HepG2 (cell line): ENCODE measurements around the gene MZF1. TPM values are rescaled to one million over a fixed set of nuclear protein-coding genes. Genes with fewer than 3 reads are reported as not detected.
A peak's percentile ranks its signal among the peaks of the same experiment; 100 is the strongest.

Experiments
- ARNT2 ChIP-seq: sonication (generic); formaldehyde crosslinking; IDR thresholded peaks from 2 replicates; pipeline ENCODE4 v1.8.0; 2022; ENCODE audit warnings: mild to moderate bottlenecking, low read depth, missing genetic modification reagents, moderate library complexity
- ATM ChIP-seq: fragments of 450-650 bp; IDR thresholded peaks from 2 replicates; pipeline ENCODE4 v1.7.1; 2017; ENCODE audit warnings: mild to moderate bottlenecking, borderline replicate concordance
- MED1 ChIP-seq: sonication (generic); formaldehyde crosslinking; IDR thresholded peaks from 2 replicates; pipeline ENCODE4 v1.4.0; 2020; ENCODE audit warnings: missing genetic modification reagents
- MXD4 ChIP-seq: IDR thresholded peaks from 2 replicates; pipeline ENCODE4 v1.6.1; 2016; ENCODE audit warnings: mild to moderate bottlenecking, missing biosample characterization, missing genetic modification reagents
- RBM39 ChIP-seq: fragments of 200-400 bp; formaldehyde crosslinking; IDR thresholded peaks from one replicate; pipeline ENCODE4 v1.6.1; 2018; ENCODE audit warnings: antibody characterized with exemption, mild to moderate bottlenecking, low read depth, low read length; ENCODE audit not compliant: poor library complexity, severe bottlenecking
- SCMH1 ChIP-seq: sonication (generic); formaldehyde crosslinking; IDR thresholded peaks from 2 replicates; pipeline ENCODE4 v1.9.0; 2021; ENCODE audit warnings: missing genetic modification reagents, mild to moderate bottlenecking, borderline replicate concordance
- SNAPC2 ChIP-seq: sonication (generic); formaldehyde crosslinking; IDR thresholded peaks from 2 replicates; pipeline ENCODE4 v1.8.1; 2022; ENCODE audit warnings: mild to moderate bottlenecking, missing genetic modification reagents
- ZNF879 ChIP-seq: sonication (generic); formaldehyde crosslinking; IDR thresholded peaks from 2 replicates; pipeline ENCODE4 v1.8.1; 2023; ENCODE audit warnings: missing genetic modification reagents
- polyA plus RNA-seq, 8 experiments: library from polyadenylated mRNA; depleted of rRNA in 3 of 8; stranded (reverse) in 7 of 8; unstranded in 1 of 8; fragments of >200 nt; fragmentation: Illumina TruSeq in 4 of 8; extraction: Trizol in 4 of 8; gene quantifications; 2 replicates each; pipeline versions ENCODE4 v1.2.1 to v1.2.3, GENCODE V29; 2011 to 2016; ENCODE audit warnings: low read depth in 4 of 8, missing spikeins in 1 of 8, mixed read lengths in 1 of 8; ENCODE audit not compliant: insufficient read depth in 1 of 8
- total RNA-seq, 5 experiments: library from RNA; depleted of rRNA; stranded (reverse); fragments of >200 nt; fragmentation: Illumina TruSeq; extraction: Trizol; gene quantifications; 2 replicates each; pipeline ENCODE4 v1.2.3, GENCODE V29; 2016; ENCODE audit warnings: low read depth in 1 of 5
- TF ChIP-seq, protein P1 (sequence below): sonication (generic); formaldehyde crosslinking; IDR thresholded peaks from 2 replicates; pipeline ENCODE4 v1.8.0; 2022; ENCODE audit warnings: missing genetic modification reagents, mild to moderate bottlenecking, inconsistent platforms, borderline replicate concordance
- TF ChIP-seq, protein P2 (sequence below): sonication (generic); formaldehyde crosslinking; IDR thresholded peaks from 2 replicates; pipeline ENCODE4 v1.8.1; 2022; ENCODE audit warnings: low read depth, mild to moderate bottlenecking, missing genetic modification reagents
- TF ChIP-seq, protein P3 (sequence below): sonication (generic); formaldehyde crosslinking; IDR thresholded peaks from 2 replicates; pipeline ENCODE4 v1.5.0; 2020; ENCODE audit warnings: mild to moderate bottlenecking, missing genetic modification reagents, borderline replicate concordance
- TF ChIP-seq, protein P4 (sequence below): IDR thresholded peaks from 2 replicates; pipeline ENCODE4 v1.6.1; 2016
- TF ChIP-seq, protein P5 (sequence below): IDR thresholded peaks from 2 replicates; pipeline ENCODE4 v1.6.1; 2016; ENCODE audit warnings: low read depth, missing genetic modification reagents, missing compliant biosample characterization

The MZF1 gene
- total and polyA plus RNA-seq, 2 of the 13 experiments (the other 11 are each of a cell fraction or from before 2014, with no cell fraction given), result 3.1 to 8.1 TPM

DNA sequence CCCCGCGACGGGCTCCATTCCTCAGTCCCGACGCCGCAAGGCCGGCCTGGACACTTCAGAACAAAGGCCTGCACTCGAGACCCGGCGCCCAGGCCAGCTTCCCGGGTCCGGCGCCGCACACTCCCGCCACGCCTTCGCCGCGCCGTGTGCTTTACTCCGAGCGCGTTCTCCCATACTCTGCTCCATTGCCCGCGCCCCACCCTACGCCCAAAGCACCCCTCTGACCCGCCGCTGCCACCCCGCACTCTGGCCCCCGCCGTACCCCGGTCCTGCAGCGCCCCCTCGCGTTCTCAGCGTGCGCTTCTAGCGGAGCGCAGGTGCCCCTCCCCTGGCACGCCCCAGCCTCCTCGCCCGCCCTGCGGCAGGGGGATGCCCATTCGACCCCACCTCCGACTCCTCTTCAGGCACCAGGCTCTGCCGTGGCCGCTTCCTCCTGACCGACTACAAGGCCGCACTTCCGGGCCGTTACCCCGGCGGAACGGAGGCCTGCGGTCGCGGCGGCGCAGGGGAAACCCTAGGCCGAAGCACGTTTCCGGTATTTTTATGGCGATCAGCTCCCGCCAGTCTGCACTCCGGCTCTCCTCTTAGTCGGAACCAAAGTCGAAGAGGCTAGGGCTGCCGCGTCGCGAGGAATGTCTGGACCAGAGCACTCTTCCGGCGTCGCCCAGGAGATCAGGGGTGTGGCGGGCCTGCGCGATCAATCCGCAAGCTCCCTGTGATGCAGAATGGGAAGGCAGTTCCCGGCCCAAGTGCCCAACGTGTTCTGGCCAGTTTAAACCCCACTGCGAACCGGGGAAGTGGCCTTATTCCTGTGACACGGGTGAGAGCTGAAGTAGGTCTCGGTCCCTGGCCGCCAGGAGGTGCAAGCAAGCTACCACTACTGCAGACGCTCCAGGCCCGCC, 53.5 kb downstream of the MZF1 start, which contains the start of gene ZBTB45 (continued):
- TF ChIP-seq, protein P1, sequence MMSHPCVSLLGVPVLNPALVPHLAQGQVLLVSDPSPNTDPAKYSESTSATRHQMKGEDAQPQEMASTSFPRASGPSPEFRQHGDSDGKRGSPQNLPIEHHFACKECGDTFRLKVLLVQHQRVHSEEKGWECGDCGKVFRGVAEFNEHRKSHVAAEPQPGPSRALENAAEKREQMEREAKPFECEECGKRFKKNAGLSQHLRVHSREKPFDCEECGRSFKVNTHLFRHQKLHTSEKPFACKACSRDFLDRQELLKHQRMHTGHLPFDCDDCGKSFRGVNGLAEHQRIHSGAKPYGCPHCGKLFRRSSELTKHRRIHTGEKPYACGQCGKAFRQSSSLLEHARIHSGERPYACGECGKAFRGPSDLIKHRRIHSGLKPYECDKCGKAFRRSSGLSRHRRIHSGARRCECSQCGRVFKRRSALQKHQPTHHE, result peak; percentile 87
- TF ChIP-seq ATM (no peak), RBM39 (peak; percentile 84), MXD4 (CRISPR knock-in tag) (peak; percentile 91), SCMH1 (CRISPR knock-in tag) (no peak), MED1 (CRISPR knock-in tag) (peak; percentile 92), ZNF879 (CRISPR knock-in tag) (peak; percentile 80; the same call in 1 of the 2 replicates), ARNT2 (peak; percentile 96), SNAPC2 (0 out of 2 replicates have a peak, but pooled peaks have one; percentile 11)
- TF ChIP-seq, protein P2, sequence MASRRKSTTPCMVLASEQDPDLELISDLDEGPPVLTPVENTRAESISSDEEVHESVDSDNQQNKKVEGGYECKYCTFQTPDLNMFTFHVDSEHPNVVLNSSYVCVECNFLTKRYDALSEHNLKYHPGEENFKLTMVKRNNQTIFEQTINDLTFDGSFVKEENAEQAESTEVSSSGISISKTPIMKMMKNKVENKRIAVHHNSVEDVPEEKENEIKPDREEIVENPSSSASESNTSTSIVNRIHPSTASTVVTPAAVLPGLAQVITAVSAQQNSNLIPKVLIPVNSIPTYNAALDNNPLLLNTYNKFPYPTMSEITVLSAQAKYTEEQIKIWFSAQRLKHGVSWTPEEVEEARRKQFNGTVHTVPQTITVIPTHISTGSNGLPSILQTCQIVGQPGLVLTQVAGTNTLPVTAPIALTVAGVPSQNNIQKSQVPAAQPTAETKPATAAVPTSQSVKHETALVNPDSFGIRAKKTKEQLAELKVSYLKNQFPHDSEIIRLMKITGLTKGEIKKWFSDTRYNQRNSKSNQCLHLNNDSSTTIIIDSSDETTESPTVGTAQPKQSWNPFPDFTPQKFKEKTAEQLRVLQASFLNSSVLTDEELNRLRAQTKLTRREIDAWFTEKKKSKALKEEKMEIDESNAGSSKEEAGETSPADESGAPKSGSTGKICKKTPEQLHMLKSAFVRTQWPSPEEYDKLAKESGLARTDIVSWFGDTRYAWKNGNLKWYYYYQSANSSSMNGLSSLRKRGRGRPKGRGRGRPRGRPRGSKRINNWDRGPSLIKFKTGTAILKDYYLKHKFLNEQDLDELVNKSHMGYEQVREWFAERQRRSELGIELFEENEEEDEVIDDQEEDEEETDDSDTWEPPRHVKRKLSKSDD (CRISPR knock-in tag), result peak; percentile 97
- TF ChIP-seq, protein P3, sequence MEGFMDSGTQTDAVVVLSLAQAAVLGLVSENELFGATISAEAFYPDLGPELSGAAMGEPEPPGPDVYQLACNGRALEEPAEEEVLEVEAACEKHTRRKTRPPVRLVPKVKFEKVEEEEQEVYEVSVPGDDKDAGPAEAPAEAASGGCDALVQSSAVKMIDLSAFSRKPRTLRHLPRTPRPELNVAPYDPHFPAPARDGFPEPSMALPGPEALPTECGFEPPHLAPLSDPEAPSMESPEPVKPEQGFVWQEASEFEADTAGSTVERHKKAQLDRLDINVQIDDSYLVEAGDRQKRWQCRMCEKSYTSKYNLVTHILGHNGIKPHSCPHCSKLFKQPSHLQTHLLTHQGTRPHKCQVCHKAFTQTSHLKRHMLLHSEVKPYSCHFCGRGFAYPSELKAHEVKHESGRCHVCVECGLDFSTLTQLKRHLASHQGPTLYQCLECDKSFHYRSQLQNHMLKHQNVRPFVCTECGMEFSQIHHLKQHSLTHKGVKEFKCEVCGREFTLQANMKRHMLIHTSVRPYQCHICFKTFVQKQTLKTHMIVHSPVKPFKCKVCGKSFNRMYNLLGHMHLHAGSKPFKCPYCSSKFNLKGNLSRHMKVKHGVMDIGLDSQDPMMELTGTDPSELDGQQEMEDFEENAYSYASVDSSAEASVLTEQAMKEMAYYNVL (CRISPR knock-in tag), result peak; percentile 86
- TF ChIP-seq, protein P4, sequence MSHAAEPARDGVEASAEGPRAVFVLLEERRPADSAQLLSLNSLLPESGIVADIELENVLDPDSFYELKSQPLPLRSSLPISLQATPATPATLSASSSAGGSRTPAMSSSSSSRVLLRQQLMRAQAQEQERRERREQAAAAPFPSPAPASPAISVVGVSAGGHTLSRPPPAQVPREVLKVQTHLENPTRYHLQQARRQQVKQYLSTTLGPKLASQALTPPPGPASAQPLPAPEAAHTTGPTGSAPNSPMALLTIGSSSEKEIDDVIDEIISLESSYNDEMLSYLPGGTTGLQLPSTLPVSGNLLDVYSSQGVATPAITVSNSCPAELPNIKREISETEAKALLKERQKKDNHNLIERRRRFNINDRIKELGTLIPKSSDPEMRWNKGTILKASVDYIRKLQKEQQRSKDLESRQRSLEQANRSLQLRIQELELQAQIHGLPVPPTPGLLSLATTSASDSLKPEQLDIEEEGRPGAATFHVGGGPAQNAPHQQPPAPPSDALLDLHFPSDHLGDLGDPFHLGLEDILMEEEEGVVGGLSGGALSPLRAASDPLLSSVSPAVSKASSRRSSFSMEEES (CRISPR knock-in tag), result peak; percentile 67; the same call in 1 of the 2 replicates
- TF ChIP-seq, protein P5, sequence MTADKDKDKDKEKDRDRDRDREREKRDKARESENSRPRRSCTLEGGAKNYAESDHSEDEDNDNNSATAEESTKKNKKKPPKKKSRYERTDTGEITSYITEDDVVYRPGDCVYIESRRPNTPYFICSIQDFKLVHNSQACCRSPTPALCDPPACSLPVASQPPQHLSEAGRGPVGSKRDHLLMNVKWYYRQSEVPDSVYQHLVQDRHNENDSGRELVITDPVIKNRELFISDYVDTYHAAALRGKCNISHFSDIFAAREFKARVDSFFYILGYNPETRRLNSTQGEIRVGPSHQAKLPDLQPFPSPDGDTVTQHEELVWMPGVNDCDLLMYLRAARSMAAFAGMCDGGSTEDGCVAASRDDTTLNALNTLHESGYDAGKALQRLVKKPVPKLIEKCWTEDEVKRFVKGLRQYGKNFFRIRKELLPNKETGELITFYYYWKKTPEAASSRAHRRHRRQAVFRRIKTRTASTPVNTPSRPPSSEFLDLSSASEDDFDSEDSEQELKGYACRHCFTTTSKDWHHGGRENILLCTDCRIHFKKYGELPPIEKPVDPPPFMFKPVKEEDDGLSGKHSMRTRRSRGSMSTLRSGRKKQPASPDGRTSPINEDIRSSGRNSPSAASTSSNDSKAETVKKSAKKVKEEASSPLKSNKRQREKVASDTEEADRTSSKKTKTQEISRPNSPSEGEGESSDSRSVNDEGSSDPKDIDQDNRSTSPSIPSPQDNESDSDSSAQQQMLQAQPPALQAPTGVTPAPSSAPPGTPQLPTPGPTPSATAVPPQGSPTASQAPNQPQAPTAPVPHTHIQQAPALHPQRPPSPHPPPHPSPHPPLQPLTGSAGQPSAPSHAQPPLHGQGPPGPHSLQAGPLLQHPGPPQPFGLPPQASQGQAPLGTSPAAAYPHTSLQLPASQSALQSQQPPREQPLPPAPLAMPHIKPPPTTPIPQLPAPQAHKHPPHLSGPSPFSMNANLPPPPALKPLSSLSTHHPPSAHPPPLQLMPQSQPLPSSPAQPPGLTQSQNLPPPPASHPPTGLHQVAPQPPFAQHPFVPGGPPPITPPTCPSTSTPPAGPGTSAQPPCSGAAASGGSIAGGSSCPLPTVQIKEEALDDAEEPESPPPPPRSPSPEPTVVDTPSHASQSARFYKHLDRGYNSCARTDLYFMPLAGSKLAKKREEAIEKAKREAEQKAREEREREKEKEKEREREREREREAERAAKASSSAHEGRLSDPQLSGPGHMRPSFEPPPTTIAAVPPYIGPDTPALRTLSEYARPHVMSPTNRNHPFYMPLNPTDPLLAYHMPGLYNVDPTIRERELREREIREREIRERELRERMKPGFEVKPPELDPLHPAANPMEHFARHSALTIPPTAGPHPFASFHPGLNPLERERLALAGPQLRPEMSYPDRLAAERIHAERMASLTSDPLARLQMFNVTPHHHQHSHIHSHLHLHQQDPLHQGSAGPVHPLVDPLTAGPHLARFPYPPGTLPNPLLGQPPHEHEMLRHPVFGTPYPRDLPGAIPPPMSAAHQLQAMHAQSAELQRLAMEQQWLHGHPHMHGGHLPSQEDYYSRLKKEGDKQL (CRISPR knock-in tag), result peak; percentile 31; the same call in 1 of the 2 replicates
